Measurements from ENCODE around the gene RTEL1.
A peak's percentile ranks its signal among the peaks of the same experiment; 100 is the strongest.
"Not testable (repeated sequence)": the region's sequence is repeated elsewhere in the genome, so short reads cannot be mapped to it uniquely, and the experiment has no call there.

Gene RTEL1

DNA sequence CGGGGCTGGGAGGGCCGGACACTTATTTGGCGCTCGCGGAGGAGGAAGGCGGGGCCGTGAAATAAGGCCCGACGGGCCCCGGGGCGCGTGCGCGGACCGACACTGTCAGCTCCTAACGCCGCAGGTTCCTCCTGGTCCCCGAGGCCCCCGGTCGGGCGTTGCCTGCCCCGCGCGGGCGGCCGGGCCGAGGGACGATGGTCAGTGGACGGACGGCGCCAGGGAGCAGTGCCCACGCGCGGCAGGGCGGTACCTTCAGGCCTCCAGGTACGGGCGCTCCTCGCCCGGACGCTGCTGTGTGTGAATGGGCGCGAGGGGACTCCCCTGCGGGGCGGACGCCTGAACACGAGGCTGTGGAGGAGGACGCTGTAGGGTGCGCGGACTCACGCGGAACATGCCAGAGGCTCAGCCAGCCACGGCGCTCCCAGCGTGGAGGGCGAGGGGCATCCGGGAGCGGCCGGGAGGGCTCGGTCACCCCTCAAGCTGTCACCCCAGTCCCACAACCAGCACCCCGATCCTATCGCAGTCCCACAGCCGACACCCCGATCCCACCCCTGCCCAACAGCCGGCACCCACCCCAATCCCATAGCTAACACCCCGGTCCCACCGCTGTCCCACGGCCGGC is 30.9 kb upstream of the RTEL1 start:
- DNase-seq (ENCODE audit: low read depth in 2 of 2) = peak; percentile 86 to 92

DNA sequence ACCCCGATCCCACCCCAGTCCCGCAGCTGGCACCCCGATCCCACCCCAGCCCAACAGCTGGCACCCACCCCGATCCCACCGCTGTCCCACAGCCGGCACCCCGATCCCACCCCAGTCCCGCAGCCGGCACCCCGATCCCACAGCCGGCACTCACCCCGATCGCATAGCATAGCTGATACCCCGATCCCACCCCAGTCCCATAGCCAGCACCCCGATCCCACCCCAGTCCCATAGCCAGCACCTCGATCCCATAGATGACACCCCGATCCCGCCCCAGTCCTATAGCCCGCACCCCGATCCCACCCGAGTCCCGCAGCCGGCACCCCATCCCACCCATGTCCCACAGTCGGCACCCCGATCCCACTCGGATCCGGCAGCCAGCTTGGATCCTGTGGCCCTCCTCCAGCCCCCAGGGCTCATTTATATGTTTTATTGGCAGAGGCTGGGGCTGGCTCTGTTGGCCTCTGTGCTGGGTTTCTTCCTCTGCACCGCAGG is 30.3 kb upstream of the RTEL1 start:
- DNase-seq (ENCODE audit: low read depth in 2 of 2) = no peak

DNA sequence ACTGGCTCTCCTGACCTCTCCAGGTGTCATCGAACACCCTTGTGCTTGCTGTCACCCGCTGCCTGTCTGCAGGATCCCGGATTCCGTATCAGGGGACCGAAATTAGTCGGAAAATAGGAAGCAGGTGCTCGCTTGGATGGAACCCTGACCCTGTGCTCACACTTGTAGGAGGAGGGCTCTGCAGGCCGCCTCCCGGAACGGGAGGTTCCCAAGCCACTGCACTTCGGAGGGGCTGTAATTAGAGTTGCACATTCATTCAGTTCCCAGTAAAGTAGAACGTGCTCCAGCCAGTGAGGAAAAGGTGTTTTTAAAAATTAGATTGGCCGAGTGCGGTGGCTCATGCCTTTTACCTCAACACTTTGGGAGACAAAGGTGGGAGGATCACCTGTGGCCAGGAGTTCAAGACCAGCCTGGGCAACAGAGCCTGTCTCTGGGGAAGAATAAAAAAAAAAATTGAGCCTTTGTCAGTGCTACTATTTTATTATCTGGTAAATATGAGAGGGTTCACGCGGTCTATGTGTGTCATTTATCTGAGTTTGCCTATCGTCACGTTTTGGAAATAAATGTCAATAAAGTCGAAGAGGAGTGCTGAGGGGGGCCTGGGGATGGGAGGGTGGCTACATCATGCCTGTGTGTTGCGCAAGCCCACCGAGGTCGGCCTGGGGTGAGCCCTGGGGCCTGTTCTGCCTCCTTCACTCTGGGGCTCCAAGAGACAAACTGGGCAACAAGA is 29.7 kb upstream of the RTEL1 start:
- peak; percentile 46 to 52 for DNase-seq (ENCODE audit: low read depth in 2 of 2)

DNA sequence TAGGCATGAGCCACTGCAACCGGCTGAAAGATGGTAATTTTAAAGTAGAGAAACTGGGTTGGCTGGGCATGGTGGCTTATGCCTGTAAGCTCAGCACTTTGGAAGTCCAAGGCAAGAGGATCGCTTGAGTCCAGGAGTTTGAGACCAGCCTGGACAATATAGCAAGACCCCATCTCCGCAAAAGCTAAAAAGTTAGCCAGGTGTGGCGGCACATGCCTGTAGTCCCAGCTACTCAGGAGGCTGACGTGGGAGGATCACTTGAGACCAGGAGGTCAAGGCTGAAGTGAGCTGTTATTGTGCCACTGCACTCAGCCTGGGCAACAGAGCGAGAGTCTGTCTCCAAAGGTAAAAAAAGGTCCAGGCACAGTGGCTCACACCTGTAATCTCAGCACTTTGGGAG is 27.2 kb upstream of the RTEL1 start:
- DNase-seq (ENCODE audit: low read depth in 2 of 2) = not testable (repeated sequence)

DNA sequence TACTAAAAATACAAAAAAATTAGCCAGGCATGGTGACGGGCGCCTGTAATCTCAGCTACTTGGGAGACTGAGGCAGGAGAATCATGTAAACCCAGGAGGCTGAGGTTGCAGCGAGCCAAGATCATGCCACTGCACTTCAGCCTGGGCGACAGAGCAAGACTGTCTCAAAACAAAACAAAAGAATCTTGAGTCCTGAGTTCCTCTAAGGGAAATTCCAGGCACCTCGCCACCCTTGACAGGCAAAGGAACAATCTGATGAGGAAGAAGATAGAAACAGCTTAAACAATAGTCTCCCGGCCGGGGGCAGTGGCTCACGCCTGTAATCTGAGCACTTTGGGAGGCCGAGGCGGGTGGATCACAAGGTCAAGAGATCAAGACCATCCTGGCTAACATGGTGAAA is 26.7 kb upstream of the RTEL1 start:
- not testable (repeated sequence) for DNase-seq (ENCODE audit: low read depth in 2 of 2)

DNA sequence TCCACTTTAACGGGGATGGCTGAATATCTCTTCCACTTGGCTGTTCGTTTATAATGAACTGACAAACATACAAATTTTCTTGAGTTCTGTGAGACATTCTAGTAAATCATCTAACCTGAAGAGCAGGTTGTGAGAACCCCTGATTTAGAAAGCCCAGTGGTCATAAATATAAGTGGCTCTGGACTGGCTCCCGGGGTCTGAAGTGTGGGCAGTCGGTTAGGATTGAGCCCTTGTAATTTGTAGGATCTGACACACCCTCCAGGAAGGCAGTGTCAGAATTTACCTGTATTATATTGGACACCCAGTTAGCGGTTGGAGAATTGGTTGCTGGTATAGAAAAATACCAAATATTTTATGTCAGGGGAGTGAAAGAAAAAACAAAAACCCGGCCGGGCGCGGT is 24.4 kb upstream of the RTEL1 start:
- DNase-seq (ENCODE audit: low read depth in 2 of 2) = no peak

DNA sequence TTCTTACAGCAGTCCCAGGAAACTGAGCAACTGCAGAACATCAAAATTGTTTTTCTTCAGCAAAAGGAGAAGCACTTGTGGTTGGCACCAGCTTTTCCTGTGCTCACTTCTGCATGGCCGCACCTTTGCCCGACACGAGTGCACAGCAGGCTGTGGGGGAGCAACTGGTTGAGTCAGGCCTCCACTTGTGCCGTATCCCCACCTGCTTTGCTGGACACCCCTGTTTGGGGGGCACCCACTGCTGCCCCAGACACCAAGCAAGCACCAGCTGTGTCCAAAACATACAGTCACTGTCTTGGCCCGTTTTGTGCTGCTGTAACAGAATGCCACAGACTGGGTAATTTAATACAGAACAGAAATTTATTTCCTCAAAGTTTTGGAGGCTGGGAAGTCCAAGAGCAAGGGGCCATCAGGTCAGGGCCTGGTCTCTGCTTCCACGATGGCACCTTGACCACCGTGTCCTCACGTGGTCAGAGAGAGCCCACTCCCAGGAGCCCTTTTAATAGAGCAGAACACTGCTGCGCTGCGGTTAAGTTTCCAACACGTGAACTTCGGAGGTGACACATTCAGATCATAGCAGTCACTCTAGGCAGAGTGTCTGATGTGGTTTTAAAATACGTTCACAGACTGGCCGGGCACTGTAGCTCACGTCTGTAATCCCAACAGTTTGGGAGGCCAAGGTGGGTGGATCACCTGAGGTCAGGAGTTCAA is 22.5 kb upstream of the RTEL1 start:
- peak; percentile 64 to 72 for DNase-seq (ENCODE audit: low read depth in 2 of 2)

DNA sequence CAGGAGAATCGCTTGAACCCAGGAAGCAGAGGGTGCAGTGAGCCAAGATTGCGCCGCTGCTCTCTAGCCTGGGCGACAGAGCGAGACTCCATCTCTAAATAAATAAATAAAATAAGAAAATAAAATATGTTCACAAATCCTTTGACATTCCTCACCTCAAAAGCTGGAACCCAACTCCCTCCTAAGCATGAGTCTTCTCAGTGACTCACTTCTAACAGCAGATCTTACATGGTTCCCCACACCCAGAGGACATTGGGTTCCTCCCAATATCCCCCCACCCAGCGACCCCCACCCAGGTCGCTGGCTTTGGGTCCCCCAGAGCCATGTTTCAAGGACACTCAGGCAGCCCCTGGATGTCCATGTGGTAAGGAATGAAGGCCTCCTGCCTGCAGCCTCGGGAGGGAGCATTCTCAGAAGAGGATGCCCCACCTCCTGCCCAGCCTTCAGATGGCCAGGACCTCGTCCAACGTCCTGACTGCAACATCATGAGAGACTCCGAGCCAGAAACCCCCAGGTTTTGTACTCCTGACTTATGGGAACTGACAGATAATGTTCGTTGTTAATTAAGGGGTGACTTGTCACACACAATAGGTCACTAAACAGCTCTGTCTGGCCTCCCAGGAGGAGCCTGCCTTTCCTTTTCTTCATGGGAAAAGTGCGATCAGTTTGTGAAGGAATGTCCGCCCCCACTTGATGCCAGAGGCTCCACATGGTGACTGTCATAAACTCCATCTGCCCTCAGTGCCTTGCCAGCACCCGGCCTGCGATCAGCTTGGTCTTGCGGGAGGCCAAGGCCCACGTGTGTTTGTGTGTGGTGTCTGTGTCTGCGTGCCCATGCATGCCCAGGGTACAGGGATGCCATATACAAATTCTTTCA is 21.1 kb upstream of the RTEL1 start:
- DNase-seq (ENCODE audit: low read depth in 2 of 2) = no peak

DNA sequence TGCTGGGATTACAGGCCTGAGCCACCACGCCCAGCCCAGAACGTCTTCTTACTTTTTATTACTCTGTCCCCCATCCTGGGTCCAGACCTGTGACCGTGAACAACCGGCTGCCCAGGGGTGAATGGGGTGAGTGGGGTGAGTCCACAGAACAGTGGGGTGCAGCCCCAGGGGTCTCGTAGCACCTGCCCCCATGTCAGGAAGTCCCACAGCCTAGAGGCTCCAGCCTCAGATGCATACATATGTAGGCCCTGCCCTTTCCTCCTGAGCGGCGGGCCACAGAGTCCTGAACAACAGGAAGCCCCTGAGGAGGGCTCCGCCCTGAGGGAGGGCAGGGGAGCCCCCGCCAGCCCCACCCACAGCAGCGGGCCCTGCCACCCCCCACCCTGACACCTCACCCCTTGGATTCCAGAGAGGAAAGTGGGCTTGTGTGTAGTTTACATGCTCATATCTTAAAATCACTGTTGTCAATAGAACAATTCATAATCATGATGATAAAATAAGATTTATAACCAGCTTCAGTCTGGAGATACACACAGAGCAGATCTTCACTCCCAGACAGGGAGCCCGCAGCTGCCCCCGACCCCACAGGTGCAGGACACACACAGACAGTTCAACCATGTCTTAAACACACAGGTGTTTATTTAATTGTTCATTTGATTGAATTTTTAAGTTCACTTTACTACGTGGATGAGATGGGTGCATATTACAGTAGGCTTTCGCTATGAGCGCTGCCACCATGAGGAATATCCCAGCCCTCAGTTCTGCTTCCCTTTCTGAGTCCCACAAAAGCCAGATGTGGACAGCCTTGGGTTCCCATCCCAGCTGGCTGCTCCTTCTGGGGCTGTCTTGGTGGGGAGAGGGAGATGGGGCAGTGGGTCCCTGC is 18.8 kb upstream of the RTEL1 start:
- peak; percentile 47 to 62 for DNase-seq (ENCODE audit: low read depth in 2 of 2)

DNA sequence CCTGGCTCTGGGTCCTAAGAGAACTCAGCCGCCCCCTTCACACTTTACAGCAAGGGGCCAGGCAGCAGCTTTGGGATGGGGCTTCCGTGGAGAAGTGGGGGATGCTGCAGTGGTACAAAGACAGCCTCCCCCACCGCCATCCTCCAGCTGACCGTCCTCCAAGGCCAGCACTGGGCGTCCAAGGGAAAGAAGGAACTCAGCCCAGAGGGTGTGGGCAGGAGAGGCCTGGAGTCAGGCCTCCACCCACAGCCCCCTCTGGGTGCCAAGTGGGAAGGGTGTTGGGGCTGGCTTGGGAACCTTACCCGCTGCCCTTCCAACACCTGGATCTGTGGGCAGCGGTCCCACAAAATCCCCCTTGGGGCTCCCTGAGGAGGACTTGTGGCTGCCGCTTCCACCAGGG is 18.0 kb upstream of the RTEL1 start:
- DNase-seq (ENCODE audit: low read depth in 2 of 2) = no peak

DNA sequence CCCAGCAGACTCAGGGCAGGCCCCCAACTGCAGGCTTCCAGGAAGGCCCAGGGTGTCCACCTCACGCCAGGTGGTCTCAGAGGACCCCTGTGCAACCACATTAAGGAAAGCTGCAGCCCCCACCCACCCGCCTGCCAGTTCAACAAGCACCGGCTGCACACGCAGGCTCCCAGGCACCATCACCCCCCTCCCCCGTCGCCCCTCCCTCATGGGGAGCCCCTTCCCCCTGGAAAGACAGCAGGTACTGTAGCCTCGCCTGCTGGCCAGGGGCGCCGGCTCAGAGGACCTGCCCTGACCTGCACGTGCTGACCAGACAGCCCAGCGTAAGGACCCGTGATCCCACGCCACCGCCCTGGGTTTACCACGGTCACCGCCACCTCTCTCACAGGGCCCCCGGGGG is 17.4 kb upstream of the RTEL1 start:
- not testable (repeated sequence) for DNase-seq (ENCODE audit: low read depth in 2 of 2)

DNA sequence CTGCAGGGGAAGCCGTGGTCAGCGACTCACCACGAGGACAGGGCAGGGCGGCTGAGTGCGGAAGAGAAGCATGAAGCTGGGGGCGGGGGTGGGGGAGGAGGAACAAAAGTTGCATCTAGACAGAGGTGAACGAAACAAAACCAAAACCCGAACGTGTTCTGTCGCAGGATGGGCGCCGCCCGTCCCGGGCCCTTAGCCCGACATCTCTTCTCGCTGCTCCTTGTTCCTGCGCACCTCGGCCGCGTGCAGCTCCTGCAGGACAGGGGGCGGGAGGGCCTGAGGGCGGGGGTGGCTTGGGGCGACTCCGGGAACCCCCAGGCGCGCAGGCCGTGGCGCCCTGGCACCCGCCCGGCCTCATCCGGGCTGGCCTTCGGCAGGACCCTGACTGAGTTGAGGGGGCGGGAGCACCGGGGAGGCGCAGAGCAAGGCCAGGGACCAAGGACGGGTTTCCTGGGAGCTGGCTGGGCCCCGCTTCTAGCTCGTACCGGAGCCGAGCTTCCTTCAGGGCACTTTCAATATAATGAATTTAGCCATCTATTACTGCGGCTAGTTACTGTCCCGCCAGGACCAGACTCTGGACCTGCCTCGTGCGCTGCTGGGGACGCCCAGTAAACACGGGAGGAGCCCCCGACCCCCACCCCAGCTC is 16.8 kb upstream of the RTEL1 start:
- peak in 1 of 2 donors; percentile 44 for DNase-seq (ENCODE audit: low read depth in 2 of 2)

DNA sequence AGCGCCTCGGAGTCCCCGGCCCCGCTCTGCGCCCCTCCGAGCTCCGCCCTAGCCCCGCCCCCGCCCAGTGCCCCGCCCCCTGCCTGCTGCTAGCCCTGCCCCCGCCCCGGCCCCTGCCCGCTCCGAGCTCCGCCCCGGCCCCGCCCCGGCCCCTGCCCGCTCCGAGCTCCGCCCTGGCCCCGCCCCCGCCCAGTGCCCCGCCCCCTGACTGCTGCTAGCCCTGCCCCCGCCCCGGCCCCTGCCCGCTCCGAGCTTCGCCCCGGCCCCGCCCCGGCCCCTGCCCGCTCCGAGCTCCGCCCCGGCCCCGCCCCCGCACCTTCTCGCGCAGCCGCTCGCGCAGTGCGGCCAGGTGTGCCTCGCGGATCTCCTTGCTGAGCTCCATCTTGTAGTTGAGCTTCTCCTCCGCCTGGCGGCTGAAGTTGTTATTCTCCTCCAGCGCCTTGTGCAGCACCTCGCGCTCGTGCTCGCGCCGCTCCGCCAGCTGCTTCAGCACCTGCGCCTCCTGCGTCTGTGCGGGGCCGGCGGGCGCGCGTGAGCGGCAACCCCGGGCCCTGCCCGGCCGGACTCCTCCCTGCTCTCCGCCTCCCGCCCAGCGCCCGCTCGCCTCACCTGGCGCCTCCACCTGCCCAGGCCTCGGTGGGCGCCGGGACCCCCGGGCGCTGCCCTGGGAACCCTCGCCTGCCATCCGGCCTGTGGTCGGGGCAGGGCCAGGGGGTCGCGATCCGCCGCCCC is 16.2 kb upstream of the RTEL1 start:
- DNase-seq (ENCODE audit: low read depth in 2 of 2) = peak; percentile 92 to 97

DNA sequence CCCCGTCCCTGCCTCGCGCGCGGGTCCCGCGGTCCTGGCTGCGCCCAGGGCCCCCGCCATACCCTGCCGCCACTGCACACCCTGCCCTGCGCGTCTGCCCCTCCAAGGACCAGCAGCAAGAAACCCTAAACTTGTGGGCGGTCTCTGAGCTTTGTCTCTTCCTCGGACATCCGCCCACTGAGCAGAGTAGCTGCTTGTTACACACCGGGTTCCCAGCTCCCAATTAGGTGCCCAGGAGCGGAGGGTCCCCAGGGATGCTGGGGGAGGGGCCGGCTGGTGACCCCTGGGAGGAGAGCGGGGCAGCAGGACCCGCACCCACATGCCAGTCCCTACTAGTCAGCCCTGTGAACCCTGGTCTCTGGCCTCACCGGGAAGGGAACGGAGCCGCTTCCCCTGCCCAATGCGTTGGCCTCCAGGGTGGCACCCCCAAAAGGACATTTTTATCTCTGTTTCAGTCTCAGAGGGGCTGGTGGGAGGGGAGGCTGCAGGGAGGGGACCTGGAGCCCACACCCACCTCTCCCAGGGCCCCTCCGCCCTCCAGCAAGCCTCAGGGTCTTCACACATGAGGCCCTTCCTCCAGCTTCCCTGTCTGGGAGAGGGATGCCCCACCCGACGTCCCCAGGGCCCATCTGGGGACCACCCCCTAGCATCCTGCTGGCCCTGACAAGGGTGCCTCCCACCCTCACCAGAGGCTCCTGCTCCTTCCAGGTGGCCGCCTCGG is 15.4 kb upstream of the RTEL1 start:
- no peak for DNase-seq (ENCODE audit: low read depth in 2 of 2)

DNA sequence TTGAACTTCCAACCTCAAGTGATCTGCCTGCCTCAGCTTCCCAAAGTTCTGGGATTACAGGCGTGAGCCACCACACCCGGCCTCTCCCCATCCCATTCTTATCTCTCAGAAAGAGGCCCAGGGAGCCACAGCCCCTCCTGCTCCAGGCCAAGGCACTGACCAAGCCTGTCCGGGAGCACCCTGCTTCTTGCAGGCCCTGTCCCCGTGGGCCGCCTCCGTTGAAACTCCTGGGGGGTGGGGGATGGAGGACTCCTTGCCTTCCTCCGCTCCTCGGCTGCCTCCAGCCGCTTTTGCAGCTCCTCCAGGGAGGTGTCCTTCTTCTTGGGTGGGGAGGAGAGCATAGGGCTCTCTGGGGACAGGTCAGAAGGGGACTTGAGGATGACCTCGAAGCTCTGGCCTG is 14.6 kb upstream of the RTEL1 start:
- no peak for DNase-seq (ENCODE audit: low read depth in 2 of 2)

DNA sequence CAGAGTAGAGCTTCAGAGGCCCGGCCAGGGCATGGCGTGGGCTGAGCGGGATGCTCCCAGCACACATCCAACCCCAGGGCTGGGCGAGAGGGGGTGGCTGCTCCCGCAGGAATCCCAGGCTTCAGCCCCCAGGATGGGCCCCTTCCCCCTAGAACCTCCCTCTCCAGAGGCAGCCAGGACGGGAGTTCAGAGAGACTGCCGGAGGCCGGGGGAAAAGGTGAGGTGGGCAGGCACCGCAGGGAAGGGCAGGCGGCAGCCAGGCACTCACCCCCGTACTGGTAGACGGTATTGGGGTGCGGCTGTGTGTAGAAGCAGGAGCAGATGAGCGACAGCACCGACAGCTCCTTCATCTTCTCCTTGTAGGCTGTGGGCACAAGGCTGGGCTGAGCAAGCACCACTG is 14.2 kb upstream of the RTEL1 start:
- no peak for DNase-seq (ENCODE audit: low read depth in 2 of 2)

DNA sequence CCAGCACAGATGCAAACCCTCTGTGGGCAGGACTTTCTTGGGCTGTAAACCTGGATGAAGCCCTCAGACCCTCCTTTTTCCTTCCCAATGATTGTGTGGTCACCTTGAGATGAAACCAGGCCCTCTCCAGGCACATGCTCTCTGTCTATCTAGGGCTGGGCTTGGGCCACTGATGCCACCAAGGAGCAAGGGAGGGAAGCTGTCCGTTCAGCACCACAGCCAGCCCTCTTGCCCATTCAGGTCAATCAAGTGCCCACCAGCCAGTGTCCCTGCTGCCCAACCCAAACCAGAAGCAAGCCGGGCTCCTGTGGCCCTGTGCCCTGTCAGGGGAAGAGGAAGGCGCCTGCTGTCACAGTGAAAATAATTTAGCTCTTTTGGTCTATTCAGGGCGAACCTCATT is 12.9 kb upstream of the RTEL1 start:
- DNase-seq (ENCODE audit: low read depth in 2 of 2) = no peak

DNA sequence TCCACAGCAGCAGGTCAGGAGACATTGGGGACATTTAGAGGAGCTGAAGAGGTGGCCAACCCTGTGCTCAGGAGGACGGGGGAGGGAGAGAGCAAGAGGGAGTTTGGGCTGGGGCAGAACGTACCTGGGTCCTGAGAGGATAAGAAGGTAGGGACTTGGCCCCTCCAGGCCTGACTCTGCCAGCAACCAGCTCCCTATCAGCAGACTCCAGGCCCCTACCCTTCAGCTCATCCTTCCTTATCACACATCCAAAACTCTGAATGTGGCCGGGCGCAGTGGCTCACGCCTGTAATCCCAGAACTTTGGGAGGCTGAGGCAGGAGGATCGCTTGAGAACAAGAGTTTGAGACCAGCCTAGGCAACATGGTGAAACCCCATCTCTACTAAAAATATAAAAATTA is 9.9 kb upstream of the RTEL1 start:
- DNase-seq (ENCODE audit: low read depth in 2 of 2) = no peak
